GM23338 (cell line): Measurements from ENCODE around the gene AP4E1. TPM values are rescaled to one million over a fixed set of nuclear protein-coding genes. Genes with fewer than 3 reads are reported as not detected.
A peak's percentile ranks its signal among the peaks of the same experiment; 100 is the strongest.

Experiments
- ATAC-seq: fragments of 200-7000 bp; cut with Tn5 transposase; 3 replicates; pipeline ENCODE4 v1.9.1; 2020
- DNase-seq: peaks from one replicate; pipeline ENCODE4 v3.0.0-alpha.2; 2015; ENCODE audit warnings: low spot score
- H2AFZ ChIP-seq: fragments of 200-600 bp; sonication (generic); 2 replicates; pipeline ENCODE4 v1.8.0; 2016; ENCODE audit warnings: antibody characterized with exemption, mild to moderate bottlenecking, moderate library complexity
- H3F3A ChIP-seq: fragments of 200-600 bp; sonication (generic); replicated peaks from 2 replicates; pipeline ENCODE4 v1.8.0; 2017; ENCODE audit warnings: antibody characterized with exemption, mixed run types, low read depth
- H3K27ac ChIP-seq: fragments of 200-600 bp; sonication (generic); 2 replicates; pipeline ENCODE4 v1.6.1; 2016; ENCODE audit warnings: low read depth
- H3K27me3 ChIP-seq: fragments of 200-600 bp; sonication (generic); 2 replicates; pipeline ENCODE4 v1.8.0; 2016; ENCODE audit warnings: mild to moderate bottlenecking, mixed run types, moderate library complexity; ENCODE audit not compliant: insufficient read depth
- H3K36me3 ChIP-seq: fragments of 200-600 bp; sonication (generic); 2 replicates; pipeline ENCODE4 v1.8.0; 2016; ENCODE audit warnings: mild to moderate bottlenecking; ENCODE audit not compliant: insufficient read depth
- H3K4me1 ChIP-seq: fragments of 200-600 bp; sonication (generic); 2 replicates; pipeline ENCODE4 v1.8.0; 2016; ENCODE audit warnings: mild to moderate bottlenecking, moderate library complexity; ENCODE audit not compliant: insufficient read depth
- H3K4me2 ChIP-seq: fragments of 200-600 bp; sonication (generic); 2 replicates; pipeline ENCODE4 v1.7.1; 2017; ENCODE audit warnings: mixed run types
- H3K4me3 ChIP-seq: fragments of 200-600 bp; sonication (generic); 2 replicates; pipeline ENCODE4 v1.6.1; 2016; ENCODE audit warnings: mixed run types
- H3K79me2 ChIP-seq: fragments of 200-600 bp; sonication (generic); replicated peaks from 2 replicates; pipeline ENCODE4 v1.8.0; 2017; ENCODE audit warnings: mild to moderate bottlenecking; ENCODE audit not compliant: insufficient read depth
- H3K9me2 ChIP-seq: fragments of 200-600 bp; sonication (generic); 2 replicates; pipeline ENCODE4 v1.8.0; 2017; ENCODE audit not compliant: insufficient read depth
- H4K20me1 ChIP-seq: fragments of 200-600 bp; sonication (generic); replicated peaks from 2 replicates; pipeline ENCODE4 v1.8.0; 2017; ENCODE audit warnings: mild to moderate bottlenecking; ENCODE audit not compliant: insufficient read depth
- H3K27ac Mint-ChIP-seq: 2 replicates; pipeline ENCODE4 v1.8.0; 2020; ENCODE audit warnings: inconsistent platforms, mild to moderate bottlenecking, moderate library complexity, mixed read lengths
- H3K27me3 Mint-ChIP-seq: 3 replicates; pipeline ENCODE4 v1.8.0; 2022; ENCODE audit warnings: low read depth, mild to moderate bottlenecking, moderate library complexity, mixed read lengths, inconsistent platforms; ENCODE audit not compliant: insufficient read depth, poor library complexity
- H3K36me3 Mint-ChIP-seq: 3 replicates; pipeline ENCODE4 v1.8.0; 2021; ENCODE audit warnings: low read depth, mild to moderate bottlenecking, inconsistent platforms, moderate library complexity, mixed read lengths
- H3K4me1 Mint-ChIP-seq: 3 replicates; pipeline ENCODE4 v1.8.0; 2020; ENCODE audit warnings: mild to moderate bottlenecking, inconsistent platforms, mixed read lengths
- H3K4me3 Mint-ChIP-seq: 3 replicates; pipeline ENCODE4 v1.8.0; 2021; ENCODE audit warnings: moderate library complexity, mild to moderate bottlenecking, inconsistent platforms, mixed read lengths
- H3K9me3 Mint-ChIP-seq: 3 replicates; pipeline ENCODE4 v1.8.0; 2020; ENCODE audit warnings: moderate library complexity, mild to moderate bottlenecking, inconsistent platforms, mixed read lengths
- CREB1 ChIP-seq: fragments of 250-450 bp; sonication (Bioruptor Pico); IDR thresholded peaks from 2 replicates; pipeline ENCODE4 v1.5.0; 2020; ENCODE audit warnings: low read depth, mild to moderate bottlenecking, moderate library complexity
- EZH2 ChIP-seq: fragments of 200-600 bp; sonication (generic); IDR thresholded peaks from one replicate; pipeline ENCODE4 v1.8.0; 2017; ENCODE audit warnings: antibody characterized with exemption, mild to moderate bottlenecking, low read depth; ENCODE audit not compliant: unreplicated experiment
- EZH2phosphoT487 ChIP-seq: fragments of 200-600 bp; sonication (generic); IDR thresholded peaks from one replicate; pipeline ENCODE4 v1.8.1; 2018; ENCODE audit warnings: antibody characterized with exemption; ENCODE audit not compliant: unreplicated experiment
- JUNB ChIP-seq: IDR thresholded peaks from one replicate; pipeline ENCODE4 v1.6.1; 2016; ENCODE audit warnings: antibody characterized with exemption; ENCODE audit not compliant: unreplicated experiment
- NANOG ChIP-seq: IDR thresholded peaks from 2 replicates; pipeline ENCODE4 v1.6.1; 2016; ENCODE audit warnings: antibody characterized with exemption, borderline replicate concordance
- POLR2AphosphoS5 ChIP-seq: IDR thresholded peaks from 2 replicates; pipeline ENCODE4 v1.6.1; 2016; ENCODE audit warnings: antibody characterized with exemption, low read depth
- STAT1 ChIP-seq: IDR thresholded peaks from one replicate; pipeline ENCODE4 v1.6.1; 2016; ENCODE audit warnings: antibody characterized with exemption; ENCODE audit not compliant: unreplicated experiment
- ZNF114 ChIP-seq: fragments of 250-450 bp; sonication (Bioruptor Pico); IDR thresholded peaks from 2 replicates; pipeline ENCODE4 v1.5.0; 2020; ENCODE audit warnings: mild to moderate bottlenecking, moderate library complexity
- ZNF331 ChIP-seq: fragments of 250-450 bp; sonication (Bioruptor Pico); IDR thresholded peaks from 2 replicates; pipeline ENCODE4 v1.5.0; 2020; ENCODE audit warnings: low read depth, mild to moderate bottlenecking, moderate library complexity
- polyA plus RNA-seq: library from polyadenylated mRNA; unstranded; fragments of >200 nt; fragmentation: Nextera tagmentation; extraction: Ambion mirVana; gene quantifications from 2 replicates; pipeline ENCODE4 v1.2.1, GENCODE V29; 2016
- total RNA-seq: library from RNA; depleted of rRNA; stranded (reverse); fragments of >200 nt; shearing (Covaris generic); gene quantifications from 2 replicates; pipeline ENCODE4 v1.2.3, GENCODE V29; 2014
- TF ChIP-seq, protein P1 (sequence below), 2 experiments: fragments of 200-600 bp in 1 of 2; sonication (generic) in 1 of 2; conservative IDR thresholded peaks; 2 replicates each; pipeline versions ENCODE4 v1.5.1 to v1.6.1; 2016 to 2017; ENCODE audit warnings: antibody characterized with exemption in 2 of 2, low read depth in 2 of 2, mild to moderate bottlenecking in 2 of 2, moderate library complexity in 1 of 2
- TF ChIP-seq, protein P2 (sequence below): IDR thresholded peaks from 2 replicates; pipeline ENCODE4 v1.6.1; 2016; ENCODE audit warnings: antibody characterized with exemption
- TF ChIP-seq, protein P3 (sequence below): fragments of 250-450 bp; sonication (Bioruptor Pico); IDR thresholded peaks from 2 replicates; pipeline ENCODE4 v1.5.0; 2020; ENCODE audit warnings: mild to moderate bottlenecking, moderate library complexity
- TF ChIP-seq, protein P4 (sequence below): IDR thresholded peaks from one replicate; pipeline ENCODE4 v1.6.1; 2018; ENCODE audit warnings: antibody characterized with exemption; ENCODE audit not compliant: unreplicated experiment

Gene AP4E1
- total and polyA plus RNA-seq, 2 experiments from 2014 or later = 4.4 to 15.4 TPM

DNA sequence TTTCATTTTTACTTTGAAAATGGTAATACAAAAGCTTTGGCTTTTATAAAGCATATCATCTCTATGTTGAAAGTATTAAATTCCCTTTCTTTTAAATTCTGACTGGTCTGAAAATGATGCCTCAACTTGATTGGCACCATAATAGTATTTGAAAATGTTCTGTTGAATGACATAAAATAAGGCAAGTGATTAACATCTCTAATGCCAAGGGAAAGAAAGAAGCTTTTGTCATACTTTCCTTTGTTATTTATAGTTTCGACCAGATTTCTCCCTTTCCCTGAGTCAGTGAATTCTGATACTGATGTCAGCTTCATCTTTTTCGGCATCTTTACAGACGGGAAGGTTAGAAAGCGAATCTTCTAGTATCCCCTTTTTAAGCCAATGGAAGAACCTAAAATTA, 3.4 kb upstream of the AP4E1 start:
- TF ChIP-seq NANOG (no peak), JUNB (no peak), POLR2AphosphoS5 (no peak), ZNF114 (CRISPR knock-in tag) (no peak), STAT1 (no peak), ZNF331 (CRISPR knock-in tag) (no peak), EZH2 (no peak), CREB1 (CRISPR knock-in tag) (no peak), EZH2phosphoT487 (no peak)
- TF ChIP-seq, protein P1, sequence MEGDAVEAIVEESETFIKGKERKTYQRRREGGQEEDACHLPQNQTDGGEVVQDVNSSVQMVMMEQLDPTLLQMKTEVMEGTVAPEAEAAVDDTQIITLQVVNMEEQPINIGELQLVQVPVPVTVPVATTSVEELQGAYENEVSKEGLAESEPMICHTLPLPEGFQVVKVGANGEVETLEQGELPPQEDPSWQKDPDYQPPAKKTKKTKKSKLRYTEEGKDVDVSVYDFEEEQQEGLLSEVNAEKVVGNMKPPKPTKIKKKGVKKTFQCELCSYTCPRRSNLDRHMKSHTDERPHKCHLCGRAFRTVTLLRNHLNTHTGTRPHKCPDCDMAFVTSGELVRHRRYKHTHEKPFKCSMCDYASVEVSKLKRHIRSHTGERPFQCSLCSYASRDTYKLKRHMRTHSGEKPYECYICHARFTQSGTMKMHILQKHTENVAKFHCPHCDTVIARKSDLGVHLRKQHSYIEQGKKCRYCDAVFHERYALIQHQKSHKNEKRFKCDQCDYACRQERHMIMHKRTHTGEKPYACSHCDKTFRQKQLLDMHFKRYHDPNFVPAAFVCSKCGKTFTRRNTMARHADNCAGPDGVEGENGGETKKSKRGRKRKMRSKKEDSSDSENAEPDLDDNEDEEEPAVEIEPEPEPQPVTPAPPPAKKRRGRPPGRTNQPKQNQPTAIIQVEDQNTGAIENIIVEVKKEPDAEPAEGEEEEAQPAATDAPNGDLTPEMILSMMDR (conservative IDR thresholded peaks at IDR 0.05; ENCODE audit: low read depth in 2 of 2) = no peak
- TF ChIP-seq, protein P2, sequence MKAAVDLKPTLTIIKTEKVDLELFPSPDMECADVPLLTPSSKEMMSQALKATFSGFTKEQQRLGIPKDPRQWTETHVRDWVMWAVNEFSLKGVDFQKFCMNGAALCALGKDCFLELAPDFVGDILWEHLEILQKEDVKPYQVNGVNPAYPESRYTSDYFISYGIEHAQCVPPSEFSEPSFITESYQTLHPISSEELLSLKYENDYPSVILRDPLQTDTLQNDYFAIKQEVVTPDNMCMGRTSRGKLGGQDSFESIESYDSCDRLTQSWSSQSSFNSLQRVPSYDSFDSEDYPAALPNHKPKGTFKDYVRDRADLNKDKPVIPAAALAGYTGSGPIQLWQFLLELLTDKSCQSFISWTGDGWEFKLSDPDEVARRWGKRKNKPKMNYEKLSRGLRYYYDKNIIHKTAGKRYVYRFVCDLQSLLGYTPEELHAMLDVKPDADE = no peak
- TF ChIP-seq, protein P3, sequence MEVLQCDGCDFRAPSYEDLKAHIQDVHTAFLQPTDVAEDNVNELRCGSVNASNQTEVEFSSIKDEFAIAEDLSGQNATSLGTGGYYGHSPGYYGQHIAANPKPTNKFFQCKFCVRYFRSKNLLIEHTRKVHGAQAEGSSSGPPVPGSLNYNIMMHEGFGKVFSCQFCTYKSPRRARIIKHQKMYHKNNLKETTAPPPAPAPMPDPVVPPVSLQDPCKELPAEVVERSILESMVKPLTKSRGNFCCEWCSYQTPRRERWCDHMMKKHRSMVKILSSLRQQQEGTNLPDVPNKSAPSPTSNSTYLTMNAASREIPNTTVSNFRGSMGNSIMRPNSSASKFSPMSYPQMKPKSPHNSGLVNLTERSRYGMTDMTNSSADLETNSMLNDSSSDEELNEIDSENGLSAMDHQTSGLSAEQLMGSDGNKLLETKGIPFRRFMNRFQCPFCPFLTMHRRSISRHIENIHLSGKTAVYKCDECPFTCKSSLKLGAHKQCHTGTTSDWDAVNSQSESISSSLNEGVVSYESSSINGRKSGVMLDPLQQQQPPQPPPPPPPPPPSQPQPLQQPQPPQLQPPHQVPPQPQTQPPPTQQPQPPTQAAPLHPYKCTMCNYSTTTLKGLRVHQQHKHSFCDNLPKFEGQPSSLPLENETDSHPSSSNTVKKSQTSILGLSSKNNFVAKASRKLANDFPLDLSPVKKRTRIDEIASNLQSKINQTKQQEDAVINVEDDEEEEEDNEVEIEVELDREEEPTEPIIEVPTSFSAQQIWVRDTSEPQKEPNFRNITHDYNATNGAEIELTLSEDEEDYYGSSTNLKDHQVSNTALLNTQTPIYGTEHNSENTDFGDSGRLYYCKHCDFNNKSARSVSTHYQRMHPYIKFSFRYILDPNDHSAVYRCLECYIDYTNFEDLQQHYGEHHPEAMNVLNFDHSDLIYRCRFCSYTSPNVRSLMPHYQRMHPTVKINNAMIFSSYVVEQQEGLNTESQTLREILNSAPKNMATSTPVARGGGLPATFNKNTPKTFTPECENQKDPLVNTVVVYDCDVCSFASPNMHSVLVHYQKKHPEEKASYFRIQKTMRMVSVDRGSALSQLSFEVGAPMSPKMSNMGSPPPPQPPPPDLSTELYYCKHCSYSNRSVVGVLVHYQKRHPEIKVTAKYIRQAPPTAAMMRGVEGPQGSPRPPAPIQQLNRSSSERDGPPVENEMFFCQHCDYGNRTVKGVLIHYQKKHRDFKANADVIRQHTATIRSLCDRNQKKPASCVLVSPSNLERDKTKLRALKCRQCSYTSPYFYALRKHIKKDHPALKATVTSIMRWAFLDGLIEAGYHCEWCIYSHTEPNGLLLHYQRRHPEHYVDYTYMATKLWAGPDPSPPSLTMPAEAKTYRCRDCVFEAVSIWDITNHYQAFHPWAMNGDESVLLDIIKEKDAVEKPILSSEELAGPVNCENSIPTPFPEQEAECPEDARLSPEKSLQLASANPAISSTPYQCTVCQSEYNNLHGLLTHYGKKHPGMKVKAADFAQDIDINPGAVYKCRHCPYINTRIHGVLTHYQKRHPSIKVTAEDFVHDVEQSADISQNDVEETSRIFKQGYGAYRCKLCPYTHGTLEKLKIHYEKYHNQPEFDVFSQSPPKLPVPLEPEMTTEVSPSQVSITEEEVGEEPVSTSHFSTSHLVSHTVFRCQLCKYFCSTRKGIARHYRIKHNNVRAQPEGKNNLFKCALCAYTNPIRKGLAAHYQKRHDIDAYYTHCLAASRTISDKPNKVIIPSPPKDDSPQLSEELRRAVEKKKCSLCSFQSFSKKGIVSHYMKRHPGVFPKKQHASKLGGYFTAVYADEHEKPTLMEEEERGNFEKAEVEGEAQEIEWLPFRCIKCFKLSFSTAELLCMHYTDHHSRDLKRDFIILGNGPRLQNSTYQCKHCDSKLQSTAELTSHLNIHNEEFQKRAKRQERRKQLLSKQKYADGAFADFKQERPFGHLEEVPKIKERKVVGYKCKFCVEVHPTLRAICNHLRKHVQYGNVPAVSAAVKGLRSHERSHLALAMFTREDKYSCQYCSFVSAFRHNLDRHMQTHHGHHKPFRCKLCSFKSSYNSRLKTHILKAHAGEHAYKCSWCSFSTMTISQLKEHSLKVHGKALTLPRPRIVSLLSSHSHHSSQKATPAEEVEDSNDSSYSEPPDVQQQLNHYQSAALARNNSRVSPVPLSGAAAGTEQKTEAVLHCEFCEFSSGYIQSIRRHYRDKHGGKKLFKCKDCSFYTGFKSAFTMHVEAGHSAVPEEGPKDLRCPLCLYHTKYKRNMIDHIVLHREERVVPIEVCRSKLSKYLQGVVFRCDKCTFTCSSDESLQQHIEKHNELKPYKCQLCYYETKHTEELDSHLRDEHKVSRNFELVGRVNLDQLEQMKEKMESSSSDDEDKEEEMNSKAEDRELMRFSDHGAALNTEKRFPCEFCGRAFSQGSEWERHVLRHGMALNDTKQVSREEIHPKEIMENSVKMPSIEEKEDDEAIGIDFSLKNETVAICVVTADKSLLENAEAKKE (CRISPR knock-in tag) = no peak
- TF ChIP-seq, protein P4, sequence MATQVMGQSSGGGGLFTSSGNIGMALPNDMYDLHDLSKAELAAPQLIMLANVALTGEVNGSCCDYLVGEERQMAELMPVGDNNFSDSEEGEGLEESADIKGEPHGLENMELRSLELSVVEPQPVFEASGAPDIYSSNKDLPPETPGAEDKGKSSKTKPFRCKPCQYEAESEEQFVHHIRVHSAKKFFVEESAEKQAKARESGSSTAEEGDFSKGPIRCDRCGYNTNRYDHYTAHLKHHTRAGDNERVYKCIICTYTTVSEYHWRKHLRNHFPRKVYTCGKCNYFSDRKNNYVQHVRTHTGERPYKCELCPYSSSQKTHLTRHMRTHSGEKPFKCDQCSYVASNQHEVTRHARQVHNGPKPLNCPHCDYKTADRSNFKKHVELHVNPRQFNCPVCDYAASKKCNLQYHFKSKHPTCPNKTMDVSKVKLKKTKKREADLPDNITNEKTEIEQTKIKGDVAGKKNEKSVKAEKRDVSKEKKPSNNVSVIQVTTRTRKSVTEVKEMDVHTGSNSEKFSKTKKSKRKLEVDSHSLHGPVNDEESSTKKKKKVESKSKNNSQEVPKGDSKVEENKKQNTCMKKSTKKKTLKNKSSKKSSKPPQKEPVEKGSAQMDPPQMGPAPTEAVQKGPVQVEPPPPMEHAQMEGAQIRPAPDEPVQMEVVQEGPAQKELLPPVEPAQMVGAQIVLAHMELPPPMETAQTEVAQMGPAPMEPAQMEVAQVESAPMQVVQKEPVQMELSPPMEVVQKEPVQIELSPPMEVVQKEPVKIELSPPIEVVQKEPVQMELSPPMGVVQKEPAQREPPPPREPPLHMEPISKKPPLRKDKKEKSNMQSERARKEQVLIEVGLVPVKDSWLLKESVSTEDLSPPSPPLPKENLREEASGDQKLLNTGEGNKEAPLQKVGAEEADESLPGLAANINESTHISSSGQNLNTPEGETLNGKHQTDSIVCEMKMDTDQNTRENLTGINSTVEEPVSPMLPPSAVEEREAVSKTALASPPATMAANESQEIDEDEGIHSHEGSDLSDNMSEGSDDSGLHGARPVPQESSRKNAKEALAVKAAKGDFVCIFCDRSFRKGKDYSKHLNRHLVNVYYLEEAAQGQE = no peak
- Mint-ChIP-seq H3K9me3 (no peaks in the 10 kb centered on the region), H3K36me3 (no peaks in the 10 kb centered on the region; the same call in 1 of the 3 replicates), H3K27me3 (peaks cover 3% of the 10 kb centered on the region), H3K4me1 (peaks cover 5% of the 10 kb centered on the region; the same call in 2 of the 3 replicates), H3K27ac (no peak overlapping the region), H3K4me3 (no peak overlapping the region)
- H3K4me3 ChIP-seq = no peak overlapping the region
- no peaks in the 10 kb centered on the region for H3F3A ChIP-seq
- peak overlapping the region; percentile 23; the same call in 1 of the 2 replicates for H3K4me2 ChIP-seq
- peaks cover 5% of the 10 kb centered on the region; the same call in 1 of the 2 replicates for H3K79me2 ChIP-seq
- ATAC-seq (no peak), DNase-seq (peak; percentile 29)
- H2AFZ ChIP-seq = no peak overlapping the region
- H3K9me2 ChIP-seq = no peaks in the 10 kb centered on the region
- H3K36me3 ChIP-seq = no peaks in the 10 kb centered on the region
- H3K27me3 ChIP-seq = no peaks in the 10 kb centered on the region
- no peaks in the 10 kb centered on the region; the same call in 1 of the 2 replicates for H3K4me1 ChIP-seq
- H3K27ac ChIP-seq = no peak overlapping the region
- H4K20me1 ChIP-seq = no peaks in the 10 kb centered on the region; the same call in 1 of the 2 replicates
